K562 (cell line): ENCODE measurements around the gene PPP3R2. TPM values are rescaled to one million over a fixed set of nuclear protein-coding genes. Genes with fewer than 3 reads are reported as not detected.

Experiments used
- CTCFL ChIP-seq: IDR thresholded peaks from 2 replicates; pipeline ENCODE4 v1.6.1; 2011; ENCODE audit warnings: borderline replicate concordance, low read depth, mild to moderate bottlenecking, moderate library complexity, low read length; ENCODE audit not compliant: insufficient read depth, poor library complexity, severe bottlenecking
- SETDB1 ChIP-seq: IDR thresholded peaks from one replicate; pipeline ENCODE4 v1.6.1; 2012; ENCODE audit warnings: low read length, control low read depth, inconsistent platforms
- SIRT6 ChIP-seq: IDR thresholded peaks from one replicate; pipeline ENCODE4 v1.6.1; 2012; ENCODE audit warnings: low read depth, mild to moderate bottlenecking, control low read depth, inconsistent platforms, low read length, moderate library complexity
- ZNF707 ChIP-seq: fragments of 250-450 bp; sonication (Bioruptor Pico); conservative IDR thresholded peaks from 2 replicates; pipeline ENCODE4 v1.8.0; 2022; ENCODE audit warnings: inconsistent platforms, mild to moderate bottlenecking, moderate library complexity
- polyA plus RNA-seq, 8 experiments: library from polyadenylated mRNA; depleted of rRNA in 4 of 8; stranded (reverse) in 5 of 8; unstranded in 3 of 8; fragments of >200 nt; fragmentation: Nextera tagmentation in 2 of 8; fragmentation: Illumina TruSeq in 1 of 8; extraction: Ambion mirVana in 2 of 8; extraction: Trizol in 1 of 8; gene quantifications; 2 replicates each; pipeline versions ENCODE4 v1.2.1 to v1.2.3, GENCODE V29; 2011 to 2014; ENCODE audit warnings: inconsistent platforms in 1 of 8, missing spikeins in 1 of 8
- total RNA-seq, 7 experiments: library from RNA; depleted of rRNA in 6 of 7; stranded (reverse); fragments of >200 nt in 6 of 7; fragmentation: Illumina TruSeq in 2 of 7; extraction: Trizol in 2 of 7; gene quantifications; 2 replicates each; pipeline versions ENCODE4 v1.2.1 to v1.2.3, GENCODE V29; 2011 to 2021; ENCODE audit warnings: low replicate concordance in 1 of 7
- TF ChIP-seq, protein P1 (sequence below), 2 experiments: fragments of 450-650 bp; IDR thresholded peaks; 2 replicates each; pipeline ENCODE4 v1.6.1; 2016; ENCODE audit warnings: mild to moderate bottlenecking in 2 of 2, borderline replicate concordance in 1 of 2, low read depth in 1 of 2, moderate library complexity in 1 of 2

The PPP3R2 gene
- total and polyA plus RNA-seq, 9 of the 15 experiments (the other 6 are each of a cell fraction or from before 2014, with no cell fraction given): not detected

GRCh38 chr9:101586651-101587050, 8.1 kb downstream of the PPP3R2 start (continued):
- TF ChIP-seq, protein P1, sequence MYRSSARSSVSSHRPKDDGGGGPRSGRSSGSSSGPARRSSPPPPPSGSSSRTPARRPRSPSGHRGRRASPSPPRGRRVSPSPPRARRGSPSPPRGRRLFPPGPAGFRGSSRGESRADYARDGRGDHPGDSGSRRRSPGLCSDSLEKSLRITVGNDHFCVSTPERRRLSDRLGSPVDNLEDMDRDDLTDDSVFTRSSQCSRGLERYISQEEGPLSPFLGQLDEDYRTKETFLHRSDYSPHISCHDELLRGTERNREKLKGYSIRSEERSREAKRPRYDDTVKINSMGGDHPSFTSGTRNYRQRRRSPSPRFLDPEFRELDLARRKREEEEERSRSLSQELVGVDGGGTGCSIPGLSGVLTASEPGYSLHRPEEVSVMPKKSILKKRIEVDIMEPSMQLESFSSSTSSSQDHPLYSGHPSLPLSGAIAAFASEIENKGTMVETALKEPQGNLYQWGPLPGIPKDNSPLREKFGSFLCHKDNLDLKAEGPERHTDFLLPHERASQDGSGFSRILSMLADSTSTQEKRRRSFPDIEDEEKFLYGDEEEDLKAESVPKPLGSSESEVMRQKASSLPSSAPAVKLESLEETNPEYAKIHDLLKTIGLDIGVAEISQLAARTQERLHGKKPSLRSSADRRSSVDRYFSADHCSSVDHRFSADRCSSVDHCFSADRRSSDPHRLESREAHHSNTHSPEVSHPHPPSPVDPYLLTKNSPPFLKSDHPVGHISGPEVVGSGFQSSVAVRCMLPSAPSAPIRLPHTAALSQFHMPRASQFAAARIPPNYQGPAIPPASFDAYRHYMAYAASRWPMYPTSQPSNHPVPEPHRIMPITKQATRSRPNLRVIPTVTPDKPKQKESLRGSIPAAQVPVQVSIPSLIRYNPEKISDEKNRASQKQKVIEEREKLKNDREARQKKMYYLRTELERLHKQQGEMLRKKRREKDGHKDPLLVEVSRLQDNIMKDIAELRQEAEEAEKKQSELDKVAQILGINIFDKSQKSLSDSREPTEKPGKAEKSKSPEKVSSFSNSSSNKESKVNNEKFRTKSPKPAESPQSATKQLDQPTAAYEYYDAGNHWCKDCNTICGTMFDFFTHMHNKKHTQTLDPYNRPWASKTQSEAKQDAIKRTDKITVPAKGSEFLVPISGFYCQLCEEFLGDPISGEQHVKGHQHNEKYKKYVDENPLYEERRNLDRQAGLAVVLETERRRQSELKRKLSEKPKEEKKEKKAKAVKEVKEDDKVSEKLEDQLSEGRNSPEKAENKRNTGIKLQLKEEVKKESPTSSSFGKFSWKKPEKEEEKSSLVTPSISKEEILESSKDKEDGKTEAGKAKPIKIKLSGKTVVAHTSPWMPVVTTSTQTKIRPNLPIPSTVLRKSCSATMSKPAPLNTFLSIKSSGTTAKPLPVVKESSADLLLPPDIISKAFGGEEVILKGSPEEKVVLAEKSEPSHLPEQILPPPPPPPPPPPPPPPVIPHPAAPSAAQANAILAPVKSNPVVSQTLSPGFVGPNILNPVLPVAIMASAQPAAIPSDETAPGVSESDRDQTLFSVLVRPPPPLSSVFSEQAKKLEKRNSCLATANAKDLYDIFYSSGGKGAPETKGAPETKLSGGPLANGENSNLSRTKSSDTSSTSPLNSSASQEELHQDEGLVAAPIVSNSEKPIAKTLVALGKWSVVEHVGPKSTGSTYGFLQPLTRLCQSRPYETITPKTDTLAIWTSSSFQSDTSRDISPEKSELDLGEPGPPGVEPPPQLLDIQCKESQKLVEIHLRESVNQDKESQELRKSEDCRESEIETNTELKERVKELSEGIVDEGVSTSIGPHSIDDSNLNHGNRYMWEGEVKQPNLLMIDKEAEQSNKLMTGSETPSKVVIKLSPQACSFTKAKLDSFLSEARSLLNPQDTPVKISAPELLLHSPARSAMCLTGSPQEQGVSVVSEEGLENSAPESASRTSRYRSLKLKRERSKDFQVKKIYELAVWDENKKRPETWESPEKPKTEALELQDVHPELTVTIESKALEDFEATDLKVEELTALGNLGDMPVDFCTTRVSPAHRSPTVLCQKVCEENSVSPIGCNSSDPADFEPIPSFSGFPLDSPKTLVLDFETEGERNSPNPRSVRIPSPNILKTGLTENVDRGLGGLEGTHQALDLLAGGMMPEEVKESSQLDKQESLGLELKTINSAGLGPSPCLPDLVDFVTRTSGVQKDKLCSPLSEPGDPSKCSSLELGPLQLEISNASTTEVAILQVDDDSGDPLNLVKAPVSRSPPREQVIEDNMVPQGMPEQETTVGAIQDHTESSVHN (IDR thresholded peaks at IDR 0.05; ENCODE audit: borderline replicate concordance in 1 of 2, low read depth in 1 of 2): no peak
- TF ChIP-seq SIRT6: no peak
- TF ChIP-seq ZNF707 (CRISPR knock-in tag): no peak
- TF ChIP-seq CTCFL: no peak
- TF ChIP-seq SETDB1: no peak
- TF ChIP-seq, all 486 proteins: peak for 0
